Endothelial cell of umbilical vein (primary cell): ENCODE data around the gene F2.

Experiments used
- CTCF ChIP-seq, 2 donors: IDR thresholded peaks; 1 replicate in 1 of 2; 2 replicates in 1 of 2; pipeline ENCODE4 v1.5.1; 2011; ENCODE audit warnings: low read length in 2 of 2, mild to moderate bottlenecking in 2 of 2, moderate library complexity in 2 of 2, control low read depth in 1 of 2, inconsistent platforms in 1 of 2, low read depth in 1 of 2; ENCODE audit not compliant: insufficient read depth in 1 of 2; ENCODE audit errors: extremely low read depth in 1 of 2
- EZH2 ChIP-seq: IDR thresholded peaks from 2 replicates; pipeline ENCODE4 v1.6.1; 2012; ENCODE audit warnings: borderline replicate concordance, low read depth, mild to moderate bottlenecking, moderate library complexity, low read length, inconsistent platforms; ENCODE audit not compliant: severe bottlenecking
- JUN ChIP-seq: IDR thresholded peaks from 2 replicates; pipeline ENCODE4 v1.6.1; 2011; ENCODE audit warnings: borderline replicate concordance, low read depth; ENCODE audit not compliant: insufficient read length, insufficient read depth
- MAX ChIP-seq: IDR thresholded peaks from 2 replicates; pipeline ENCODE4 v1.6.1; 2011; ENCODE audit not compliant: insufficient read depth, insufficient read length
- MYC ChIP-seq: IDR thresholded peaks from one replicate; pipeline ENCODE4 v1.6.1; 2011; ENCODE audit warnings: mild to moderate bottlenecking, low read depth, low read length
- POLR2A ChIP-seq: IDR thresholded peaks from 2 replicates; pipeline ENCODE4 v1.6.1; 2012; ENCODE audit warnings: low read depth, mild to moderate bottlenecking, control low read depth, low read length
- POLR2AphosphoS5 ChIP-seq: IDR thresholded peaks from 2 replicates; pipeline ENCODE4 v1.6.1; 2012; ENCODE audit warnings: low read depth, mild to moderate bottlenecking, control low read depth, low read length, moderate library complexity; ENCODE audit not compliant: insufficient read depth

GRCh38 chr11:46727952-46728658, 9.1 kb downstream of the F2 start:
- no peak for TF ChIP-seq CTCF (IDR thresholded peaks at IDR 0.05; ENCODE audit: extremely low read depth in 1 of 2, insufficient read depth in 1 of 2, low read depth in 1 of 2, low read length in 2 of 2)
- no peak for TF ChIP-seq POLR2A
- no peak for TF ChIP-seq MAX
- TF ChIP-seq POLR2AphosphoS5, result no peak
- TF ChIP-seq EZH2, result no peak
- TF ChIP-seq JUN, result no peak
- TF ChIP-seq MYC, result no peak
